Progenitor cell of endocrine pancreas (in vitro differentiated cells): Measurements from ENCODE around the gene DKC1. TPM values are rescaled to one million over a fixed set of nuclear protein-coding genes. Genes with fewer than 3 reads are reported as not detected.
"Not testable (repeated sequence)": the region's sequence is repeated elsewhere in the genome, so short reads cannot be mapped to it uniquely, and the experiment has no call there.

Experiments
- DNase-seq: peaks from one replicate; pipeline ENCODE4 v3.0.0; 2021; ENCODE audit warnings: low spot score; ENCODE audit not compliant: unreplicated experiment
- H3K27ac Mint-ChIP-seq: 2 replicates; pipeline ENCODE4 v1.8.0; 2021; ENCODE audit warnings: mild to moderate bottlenecking, moderate library complexity, mixed read lengths
- H3K27me3 Mint-ChIP-seq: 2 replicates; pipeline ENCODE4 v1.8.0; 2021; ENCODE audit warnings: mixed read lengths
- H3K36me3 Mint-ChIP-seq: 2 replicates; pipeline ENCODE4 v1.8.0; 2022; ENCODE audit warnings: mixed read lengths; ENCODE audit not compliant: insufficient read depth
- H3K4me1 Mint-ChIP-seq: 2 replicates; pipeline ENCODE4 v1.8.0; 2021; ENCODE audit warnings: low read depth, mixed read lengths
- H3K4me3 Mint-ChIP-seq: 2 replicates; pipeline ENCODE4 v1.8.0; 2021; ENCODE audit warnings: low read depth, mild to moderate bottlenecking, moderate library complexity, mixed read lengths
- H3K9me3 Mint-ChIP-seq: 2 replicates; pipeline ENCODE4 v1.8.0; 2021; ENCODE audit warnings: low read depth, mixed read lengths
- total RNA-seq: library from RNA; stranded (reverse); gene quantifications from 2 replicates; pipeline ENCODE4 v1.2.1, GENCODE V29; 2021
- TF ChIP-seq, protein P1 (sequence below): fragments of 200-600 bp; sonication (generic); IDR thresholded peaks from one replicate; pipeline ENCODE4 v1.5.0; 2021; ENCODE audit warnings: antibody characterized with exemption, mild to moderate bottlenecking; ENCODE audit not compliant: unreplicated experiment

The DKC1 gene
- total RNA-seq, 1 donor from 2014 or later = 58.5 TPM

DNA sequence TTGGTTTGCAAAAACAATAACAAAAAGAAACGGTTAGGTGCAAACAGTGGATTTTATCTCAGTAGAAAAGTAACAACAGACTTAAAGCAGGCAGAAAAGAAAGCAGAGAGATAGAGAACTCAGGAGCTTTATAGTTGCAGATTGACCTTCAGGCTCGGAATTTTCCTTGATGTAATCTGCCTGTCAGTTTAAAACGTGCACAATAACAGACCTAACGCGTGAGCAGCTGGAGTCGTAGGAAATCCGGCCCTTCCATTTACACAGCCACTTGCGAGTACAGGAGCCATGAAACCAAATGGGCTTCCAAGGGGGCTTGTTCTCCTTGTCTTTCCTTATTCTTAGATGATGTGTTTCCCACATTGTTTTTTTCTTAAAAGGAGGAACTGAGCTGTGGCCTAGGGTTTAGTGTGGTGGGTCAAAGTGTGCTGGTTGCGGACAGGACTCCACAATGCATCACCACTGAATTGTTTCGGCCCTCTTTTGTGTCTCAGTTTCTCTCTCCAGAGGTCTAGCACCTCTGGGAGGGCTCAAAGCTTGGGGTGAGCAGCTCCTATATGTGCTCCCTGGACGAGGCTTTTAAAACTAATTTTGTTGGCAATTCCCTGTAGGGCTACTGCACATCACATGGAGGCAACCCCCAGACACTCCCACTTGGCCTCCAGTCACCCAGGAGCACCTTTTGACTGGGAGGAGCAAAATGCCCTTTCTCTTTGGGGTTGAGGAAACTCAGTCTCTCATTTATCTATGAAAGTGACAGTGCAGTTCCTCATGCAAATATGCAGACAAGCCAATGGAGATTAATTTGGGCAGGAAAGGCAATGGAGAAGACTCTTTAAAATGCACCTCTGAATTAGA lies 56.5 kb downstream of the DKC1 start:
- H3K4me1 Mint-ChIP-seq = no peaks in the 10 kb centered on the region
- DNase-seq = no peak
- no peak overlapping the region for H3K27ac Mint-ChIP-seq
- TF ChIP-seq, protein P1, sequence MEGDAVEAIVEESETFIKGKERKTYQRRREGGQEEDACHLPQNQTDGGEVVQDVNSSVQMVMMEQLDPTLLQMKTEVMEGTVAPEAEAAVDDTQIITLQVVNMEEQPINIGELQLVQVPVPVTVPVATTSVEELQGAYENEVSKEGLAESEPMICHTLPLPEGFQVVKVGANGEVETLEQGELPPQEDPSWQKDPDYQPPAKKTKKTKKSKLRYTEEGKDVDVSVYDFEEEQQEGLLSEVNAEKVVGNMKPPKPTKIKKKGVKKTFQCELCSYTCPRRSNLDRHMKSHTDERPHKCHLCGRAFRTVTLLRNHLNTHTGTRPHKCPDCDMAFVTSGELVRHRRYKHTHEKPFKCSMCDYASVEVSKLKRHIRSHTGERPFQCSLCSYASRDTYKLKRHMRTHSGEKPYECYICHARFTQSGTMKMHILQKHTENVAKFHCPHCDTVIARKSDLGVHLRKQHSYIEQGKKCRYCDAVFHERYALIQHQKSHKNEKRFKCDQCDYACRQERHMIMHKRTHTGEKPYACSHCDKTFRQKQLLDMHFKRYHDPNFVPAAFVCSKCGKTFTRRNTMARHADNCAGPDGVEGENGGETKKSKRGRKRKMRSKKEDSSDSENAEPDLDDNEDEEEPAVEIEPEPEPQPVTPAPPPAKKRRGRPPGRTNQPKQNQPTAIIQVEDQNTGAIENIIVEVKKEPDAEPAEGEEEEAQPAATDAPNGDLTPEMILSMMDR = no peak
- no peaks in the 10 kb centered on the region for H3K27me3 Mint-ChIP-seq
- H3K36me3 Mint-ChIP-seq = no peaks in the 10 kb centered on the region
- H3K9me3 Mint-ChIP-seq = peaks cover 10% of the 10 kb centered on the region
- no peak overlapping the region for H3K4me3 Mint-ChIP-seq

- peaks cover 13% of the 10 kb centered on the region for H3K9me3 Mint-ChIP-seq
- DNase-seq = no peak
- H3K27ac Mint-ChIP-seq = no peak overlapping the region
- H3K4me3 Mint-ChIP-seq = no peak overlapping the region
- no peaks in the 10 kb centered on the region for H3K4me1 Mint-ChIP-seq
- TF ChIP-seq, protein P1 = no peak
- no peaks in the 10 kb centered on the region for H3K36me3 Mint-ChIP-seq
- no peaks in the 10 kb centered on the region for H3K27me3 Mint-ChIP-seq
Observed at GRCh38 chrX:154819771-154820341, 57.2 kb downstream of the DKC1 start.

- Mint-ChIP-seq H3K27me3 (no peaks in the 10 kb centered on the region), H3K27ac (no peak overlapping the region), H3K36me3 (no peaks in the 10 kb centered on the region), H3K4me1 (no peaks in the 10 kb centered on the region), H3K9me3 (peaks cover 13% of the 10 kb centered on the region), H3K4me3 (no peak overlapping the region)
- DNase-seq = no peak
- TF ChIP-seq, protein P1 = no peak
Observed at GRCh38 chrX:154821523-154821922, 58.9 kb downstream of the DKC1 start.

- no peaks in the 10 kb centered on the region for H3K27me3 Mint-ChIP-seq
- no peak for DNase-seq
- TF ChIP-seq, protein P1 = no peak
- H3K4me3 Mint-ChIP-seq = no peak overlapping the region
- no peak overlapping the region for H3K27ac Mint-ChIP-seq
- H3K36me3 Mint-ChIP-seq = no peaks in the 10 kb centered on the region
- no peaks in the 10 kb centered on the region for H3K4me1 Mint-ChIP-seq
- peaks cover 12% of the 10 kb centered on the region for H3K9me3 Mint-ChIP-seq
Observed at GRCh38 chrX:154822029-154822428, 59.4 kb downstream of the DKC1 start.

DNA sequence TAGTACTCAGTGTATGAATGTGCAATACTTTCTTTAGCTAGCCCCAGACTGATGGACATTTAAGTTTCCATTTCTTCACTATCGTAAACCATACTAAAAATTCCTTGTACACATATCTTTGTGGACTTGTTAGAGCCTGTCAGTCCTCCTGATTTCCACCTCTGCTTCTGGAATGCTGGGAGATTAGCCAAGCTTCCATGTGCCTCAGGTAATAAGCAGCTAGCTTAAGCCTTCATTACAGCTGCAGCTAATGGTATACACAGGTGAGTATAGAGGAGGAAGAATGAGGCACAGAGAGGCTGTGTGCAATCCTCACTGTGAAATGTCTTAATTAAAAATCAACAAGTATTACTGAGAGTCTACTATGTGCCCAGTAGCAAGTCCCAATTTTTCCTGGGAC lies 62.0 kb downstream of the DKC1 start:
- H3K4me3 Mint-ChIP-seq = no peak overlapping the region
- no peak for DNase-seq
- H3K9me3 Mint-ChIP-seq = peaks cover 17% of the 10 kb centered on the region
- H3K27ac Mint-ChIP-seq = no peak overlapping the region
- no peaks in the 10 kb centered on the region for H3K4me1 Mint-ChIP-seq
- H3K36me3 Mint-ChIP-seq = no peaks in the 10 kb centered on the region
- no peaks in the 10 kb centered on the region for H3K27me3 Mint-ChIP-seq
- TF ChIP-seq, protein P1 = no peak

- not testable (repeated sequence) for H3K4me1 Mint-ChIP-seq, H3K27me3 Mint-ChIP-seq, H3K36me3 Mint-ChIP-seq, H3K4me3 Mint-ChIP-seq, DNase-seq, H3K27ac Mint-ChIP-seq
- H3K9me3 Mint-ChIP-seq = peaks cover 21% of the 10 kb centered on the region
Observed at GRCh38 chrX:154825586-154825985, 62.9 kb downstream of the DKC1 start.
